Esophagus (tissue), 2 donors: ENCODE data around the gene BRCA2. TPM values are rescaled to one million over a fixed set of nuclear protein-coding genes. Genes with fewer than 3 reads are reported as not detected.

Experiments used
- H3K27ac ChIP-seq, 2 donors: one replicate each; pipeline ENCODE4 v1.5.1; 2013; ENCODE audit warnings: low read depth in 2 of 2, mild to moderate bottlenecking in 2 of 2, inconsistent platforms in 1 of 2, low read length in 1 of 2, moderate library complexity in 1 of 2
- H3K27me3 ChIP-seq, 2 donors: one replicate each; pipeline ENCODE4 v1.6.1; 2013; ENCODE audit warnings: low read length in 2 of 2, control low read depth in 1 of 2, mild to moderate bottlenecking in 1 of 2; ENCODE audit not compliant: insufficient read depth in 2 of 2, control insufficient read depth in 1 of 2
- H3K36me3 ChIP-seq, 2 donors: one replicate each; pipeline ENCODE4 v1.6.1; 2013; ENCODE audit warnings: low read length in 1 of 2; ENCODE audit not compliant: control insufficient read depth in 2 of 2, insufficient read depth in 2 of 2
- H3K4me1 ChIP-seq, 2 donors: one replicate each; pipeline ENCODE4 v1.6.1; 2013; ENCODE audit warnings: low read length in 1 of 2; ENCODE audit not compliant: control insufficient read depth in 2 of 2, insufficient read depth in 2 of 2
- H3K4me3 ChIP-seq, 2 donors: one replicate each; pipeline ENCODE4 v1.5.1; 2013; ENCODE audit warnings: low read length in 2 of 2, mild to moderate bottlenecking in 2 of 2, low read depth in 1 of 2, moderate library complexity in 1 of 2
- H3K9me3 ChIP-seq, 2 donors: one replicate each; pipeline ENCODE4 v1.6.1; 2013; ENCODE audit warnings: mild to moderate bottlenecking in 2 of 2, low read depth in 1 of 2, low read length in 1 of 2, moderate library complexity in 1 of 2; ENCODE audit not compliant: control insufficient read depth in 2 of 2, insufficient read depth in 1 of 2
- WGBS, 2 donors: extraction: QIAGEN DNeasy Blood & Tissue Kit; methylation state at CpG; one replicate each; pipeline ENCODE4 v1.1.7; 2013; 5-methylcytosine and 5-hydroxymethylcytosine counted together
- polyA plus RNA-seq, 2 donors: library from polyadenylated mRNA; stranded (reverse); fragments of 200-250 nt; gene quantifications; one replicate each; pipeline ENCODE4 v1.2.3, GENCODE V29; 2013
- donor health status: healthy with polysubstance abuse.
- donor health status: Bipolar disorder and iron deficiency.

BRCA2 gene
- polyA plus RNA-seq, 2 donors, result 0.71 to 1.4 TPM

- WGBS, 2 donors, result 30 to 33% methylated on average over 6 of the region's 6 CpGs
- Histone ChIP-seq H3K36me3 (no peaks in the 10 kb centered on the region), H3K4me1 (no peaks in the 10 kb centered on the region), H3K4me3 (no peak overlapping the region), H3K27ac (no peak overlapping the region), H3K9me3 (no peaks in the 10 kb centered on the region), H3K27me3 (no peaks in the 10 kb centered on the region)
Observed at GRCh38 chr13:32284927-32285632, 30.2 kb upstream of the BRCA2 start.

GRCh38 chr13:32285633-32285965, 29.7 kb upstream of the BRCA2 start:
- H3K9me3 ChIP-seq, result no peaks in the 10 kb centered on the region
- H3K36me3 ChIP-seq, result no peaks in the 10 kb centered on the region
- H3K27ac ChIP-seq, result no peak overlapping the region
- H3K4me3 ChIP-seq, result no peak overlapping the region
- H3K4me1 ChIP-seq, result no peaks in the 10 kb centered on the region
- 30 to 40% methylated on average over 4 of the region's 4 CpGs for WGBS, 2 donors
- H3K27me3 ChIP-seq, result no peaks in the 10 kb centered on the region

GRCh38 chr13:32297206-32297605, 18.1 kb upstream of the BRCA2 start:
- Histone ChIP-seq H3K27ac (no peak overlapping the region), H3K9me3 (no peaks in the 10 kb centered on the region), H3K36me3 (no peaks in the 10 kb centered on the region), H3K4me3 (no peak overlapping the region), H3K27me3 (no peaks in the 10 kb centered on the region), H3K4me1 (no peaks in the 10 kb centered on the region)
- 74 to 75% methylated on average over 2 of the region's 2 CpGs for WGBS, 2 donors

GRCh38 chr13:32298695-32299094, 16.6 kb upstream of the BRCA2 start:
- WGBS, 2 donors, result 86 to 90% methylated on average over 6 of the region's 6 CpGs

GRCh38 chr13:32299893-32300292, 15.4 kb upstream of the BRCA2 start:
- no peak overlapping the region for H3K27ac ChIP-seq
- H3K4me1 ChIP-seq, result no peaks in the 10 kb centered on the region
- H3K9me3 ChIP-seq, result no peaks in the 10 kb centered on the region
- WGBS, 2 donors, result 71 to 74% methylated on average over 4 of the region's 4 CpGs
- H3K36me3 ChIP-seq, result no peaks in the 10 kb centered on the region
- no peaks in the 10 kb centered on the region for H3K27me3 ChIP-seq
- no peak overlapping the region for H3K4me3 ChIP-seq

More at GRCh38 chr13:32298695-32299094, 16.6 kb upstream of the BRCA2 start:
- Histone ChIP-seq H3K27me3 (no peaks in the 10 kb centered on the region), H3K4me1 (no peaks in the 10 kb centered on the region), H3K4me3 (no peak overlapping the region), H3K27ac (no peak overlapping the region), H3K36me3 (no peaks in the 10 kb centered on the region), H3K9me3 (no peaks in the 10 kb centered on the region)

GRCh38 chr13:32300406-32300805, 14.9 kb upstream of the BRCA2 start:
- Histone ChIP-seq H3K27ac (no peak overlapping the region), H3K4me3 (no peak overlapping the region), H3K9me3 (no peaks in the 10 kb centered on the region), H3K36me3 (no peaks in the 10 kb centered on the region), H3K4me1 (no peaks in the 10 kb centered on the region), H3K27me3 (no peaks in the 10 kb centered on the region)
- WGBS, 2 donors, result 63 to 69% methylated on average over 8 of the region's 8 CpGs

- H3K27me3 ChIP-seq, result no peaks in the 10 kb centered on the region
- H3K27ac ChIP-seq, result no peak overlapping the region
- 82 to 90% methylated on average over 1 of the region's 1 CpG for WGBS, 2 donors
- H3K4me1 ChIP-seq, result no peaks in the 10 kb centered on the region
- no peaks in the 10 kb centered on the region for H3K36me3 ChIP-seq
- H3K4me3 ChIP-seq, result no peak overlapping the region
- no peaks in the 10 kb centered on the region for H3K9me3 ChIP-seq
Observed at GRCh38 chr13:32300920-32301319, 14.4 kb upstream of the BRCA2 start.

- Histone ChIP-seq H3K27ac (no peak overlapping the region), H3K4me1 (no peaks in the 10 kb centered on the region), H3K4me3 (no peak overlapping the region), H3K36me3 (no peaks in the 10 kb centered on the region), H3K9me3 (no peaks in the 10 kb centered on the region), H3K27me3 (no peaks in the 10 kb centered on the region)
- WGBS, 2 donors, result 77 to 81% methylated on average over 2 of the region's 2 CpGs
Observed at GRCh38 chr13:32302461-32302860, 12.8 kb upstream of the BRCA2 start.

GRCh38 chr13:32305646-32306045, 9.7 kb upstream of the BRCA2 start:
- Histone ChIP-seq H3K27ac (no peak overlapping the region), H3K9me3 (no peaks in the 10 kb centered on the region), H3K4me1 (no peaks in the 10 kb centered on the region), H3K4me3 (no peak overlapping the region), H3K36me3 (no peaks in the 10 kb centered on the region), H3K27me3 (no peaks in the 10 kb centered on the region)

GRCh38 chr13:32309312-32310133, 5.8 kb upstream of the BRCA2 start:
- 31 to 32% methylated on average over 10 of the region's 10 CpGs for WGBS, 2 donors
- Histone ChIP-seq H3K4me1 (no peaks in the 10 kb centered on the region), H3K9me3 (no peaks in the 10 kb centered on the region), H3K36me3 (no peaks in the 10 kb centered on the region), H3K27ac (no peak overlapping the region), H3K4me3 (peak overlapping the region in 1 of 2 donors; percentile 10), H3K27me3 (no peaks in the 10 kb centered on the region)
